GM18517 (cell line): Measurements from ENCODE around the gene MYLIP.

Experiments
- ATAC-seq: cut with Tn5 transposase; IDR thresholded peaks from one replicate; pipeline ENCODE4 v1.9.1; 2021; ENCODE audit warnings: mild to moderate bottlenecking, moderate library complexity; ENCODE audit not compliant: unreplicated experiment

The MYLIP gene

DNA sequence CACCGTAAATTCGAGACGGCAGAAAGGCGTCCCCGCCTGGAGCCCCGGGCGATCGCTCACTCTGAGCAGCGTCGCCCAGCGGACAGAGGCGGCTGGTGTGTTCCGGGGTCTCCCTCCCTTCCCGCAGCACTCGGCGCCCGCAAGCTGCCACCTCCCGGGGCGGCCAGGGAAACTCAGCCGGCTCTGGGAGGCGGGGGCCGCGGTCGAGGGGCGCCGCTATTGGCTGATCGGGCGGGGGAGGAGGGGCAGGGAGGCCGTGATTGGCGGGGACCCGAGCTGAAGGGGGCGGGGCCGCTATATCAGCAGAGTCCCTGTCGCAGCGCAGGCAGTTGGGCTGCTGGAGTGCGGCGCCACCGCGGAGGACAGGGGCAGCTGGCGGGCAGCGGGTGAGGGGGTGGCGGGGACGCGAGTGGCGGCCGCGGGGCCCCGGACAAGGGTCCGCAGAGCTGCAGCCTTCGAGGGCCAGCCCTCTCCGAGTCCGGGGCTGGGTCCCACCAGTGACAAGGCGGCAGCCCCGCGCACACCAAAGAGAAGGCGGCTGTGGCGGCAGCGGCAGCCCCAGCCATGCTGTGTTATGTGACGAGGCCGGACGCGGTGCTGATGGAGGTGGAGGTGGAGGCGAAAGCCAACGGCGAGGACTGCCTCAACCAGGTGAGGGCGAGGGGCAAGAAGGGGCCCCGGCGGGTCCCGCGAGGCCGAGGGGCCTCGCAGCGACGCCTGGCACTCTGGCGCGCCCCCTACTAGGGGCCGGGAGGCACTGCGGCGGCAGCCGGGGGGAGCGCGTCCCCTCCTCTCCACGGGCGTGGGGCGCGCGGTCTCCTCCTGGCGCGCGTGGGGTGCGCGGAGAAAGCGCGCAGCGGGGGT is at the start of gene MYLIP:
Gene MYLIP, plus strand, starts transcription at position 328 of the 864 bp plus-strand sequence. Its CDS starts 237 bp downstream, at position 565.
- ATAC-seq: peak; percentile 56

DNA sequence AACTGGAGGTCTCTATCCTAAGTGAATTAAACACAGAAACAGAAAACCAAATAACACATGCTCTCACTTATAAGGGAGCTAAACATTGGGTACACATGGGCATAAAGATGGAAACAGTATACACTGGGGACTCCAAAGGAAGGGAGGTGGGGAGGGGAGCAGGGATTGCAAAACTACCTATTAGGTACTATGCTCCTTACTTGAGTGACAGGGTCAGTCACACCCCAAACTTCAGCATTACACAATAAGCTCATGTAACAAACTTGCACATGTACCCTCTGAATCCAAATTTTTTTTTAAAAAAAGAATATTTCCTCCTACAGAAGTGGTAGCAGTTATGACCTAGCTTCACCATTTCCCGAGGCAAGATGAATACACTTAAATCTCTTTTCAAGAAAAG is 49.5 kb upstream of the MYLIP start:
- ATAC-seq: no peak

DNA sequence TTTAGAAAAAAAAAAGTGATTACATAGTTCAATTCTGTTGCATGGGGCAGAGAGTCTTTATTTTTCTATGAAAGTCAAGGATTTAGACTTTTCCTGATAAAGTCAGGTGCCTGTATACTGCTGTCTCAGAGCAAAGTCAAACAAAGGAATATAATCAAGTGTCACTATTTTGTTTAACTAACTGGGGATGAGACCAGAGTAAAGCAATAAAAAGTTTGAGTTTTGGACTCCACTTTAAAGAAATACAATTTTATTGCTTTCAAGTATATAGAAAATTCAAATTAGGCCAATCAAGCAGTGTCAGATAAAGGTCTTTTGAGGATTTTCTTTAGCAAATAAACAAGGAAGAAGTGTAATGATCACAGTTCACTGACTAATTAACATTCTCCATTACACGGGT is 48.7 kb upstream of the MYLIP start:
- no peak for ATAC-seq

DNA sequence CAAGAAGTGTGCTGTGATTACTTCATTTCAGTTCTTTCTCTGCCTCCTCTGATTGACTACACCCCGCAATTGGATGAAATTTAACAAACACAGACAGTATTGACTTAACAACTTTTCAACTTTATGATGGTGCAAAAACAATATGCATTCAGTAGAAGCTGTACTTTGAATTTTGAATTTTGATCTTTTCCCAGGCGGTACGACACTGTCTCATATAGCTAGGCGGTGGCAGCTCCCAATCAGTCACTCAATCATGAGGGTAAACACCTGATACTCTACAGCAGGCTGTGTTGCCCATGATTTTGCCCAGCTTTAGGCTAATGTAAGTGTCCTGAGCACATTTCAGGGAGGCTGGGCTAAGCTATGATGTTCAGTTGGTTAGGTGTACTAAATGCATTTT is 47.6 kb upstream of the MYLIP start:
- no peak for ATAC-seq

DNA sequence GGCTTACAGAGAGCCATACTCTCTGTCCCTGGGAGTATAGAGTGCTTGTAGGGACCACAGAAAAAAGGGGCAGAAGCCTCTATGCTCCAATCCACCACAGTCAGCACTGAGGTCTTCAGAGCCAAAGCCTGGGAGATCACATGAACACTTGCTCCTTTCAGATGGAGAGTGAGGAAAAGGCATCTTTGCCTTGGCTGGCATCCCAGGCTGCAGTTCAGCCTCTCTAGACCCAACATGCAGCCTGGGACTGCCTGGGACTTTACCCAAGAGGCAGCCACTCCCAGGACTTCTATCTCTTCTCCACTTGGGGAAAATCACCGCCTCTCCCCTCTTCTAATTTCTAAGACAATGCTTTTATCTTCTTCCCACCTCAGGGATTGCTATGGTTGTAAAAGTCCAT is 46.5 kb upstream of the MYLIP start:
- ATAC-seq: no peak

DNA sequence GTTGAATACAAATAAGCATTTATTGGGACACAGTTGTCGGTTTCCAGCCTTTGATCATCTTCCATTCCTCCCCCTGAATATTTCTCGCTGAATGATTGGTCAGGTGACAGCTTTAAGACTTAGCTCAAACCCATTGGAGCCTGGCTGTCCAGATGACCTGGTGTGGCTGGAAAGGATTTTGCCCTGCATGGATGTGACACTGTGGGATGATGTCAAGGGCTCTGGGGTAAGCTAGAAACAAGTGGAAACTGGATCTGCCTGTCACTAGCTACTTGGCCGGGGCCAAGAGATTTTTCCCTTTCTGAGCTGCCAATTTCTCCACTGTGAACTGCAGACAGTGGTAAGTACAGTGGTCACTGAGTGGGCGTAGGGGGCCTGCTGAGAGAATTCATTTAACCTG is 41.9 kb upstream of the MYLIP start:
- ATAC-seq: no peak

DNA sequence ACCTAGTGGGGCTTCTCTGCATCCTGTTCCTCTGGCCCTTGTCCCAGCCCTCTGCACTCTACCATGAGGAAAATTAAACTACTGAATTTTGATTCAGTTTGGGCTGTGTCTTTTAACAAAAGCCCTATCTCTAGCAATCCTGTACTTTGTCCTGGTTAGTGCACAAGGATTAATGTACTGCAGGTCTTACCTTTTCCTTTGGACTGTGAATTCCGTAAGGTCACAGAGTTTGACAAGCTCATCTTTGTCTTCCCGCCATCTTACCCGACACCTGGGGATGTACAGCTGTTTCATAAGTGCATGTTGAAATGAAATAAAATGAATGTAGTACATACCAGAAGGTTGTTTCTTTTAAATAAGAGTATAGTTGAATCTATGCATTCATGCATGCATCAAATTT is 41.5 kb upstream of the MYLIP start:
- ATAC-seq: no peak

DNA sequence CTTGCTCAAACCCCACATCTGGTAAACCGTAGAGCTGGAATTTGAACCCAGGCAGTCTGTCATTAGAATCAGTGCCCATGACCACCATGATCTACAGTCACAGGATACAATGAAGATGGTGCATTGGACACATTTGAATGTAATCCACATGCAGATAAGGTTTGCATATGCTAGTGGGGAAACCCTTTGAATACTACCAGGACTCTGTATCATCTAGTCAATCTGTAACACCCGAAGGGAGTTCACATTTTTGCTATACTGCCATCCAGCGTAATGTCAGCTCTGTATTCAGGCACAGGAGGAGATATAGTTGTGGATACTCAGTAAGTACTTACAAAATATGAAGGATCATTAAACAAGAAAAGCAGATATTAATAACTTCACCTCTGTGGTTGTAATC is 40.5 kb upstream of the MYLIP start:
- ATAC-seq: no peak

DNA sequence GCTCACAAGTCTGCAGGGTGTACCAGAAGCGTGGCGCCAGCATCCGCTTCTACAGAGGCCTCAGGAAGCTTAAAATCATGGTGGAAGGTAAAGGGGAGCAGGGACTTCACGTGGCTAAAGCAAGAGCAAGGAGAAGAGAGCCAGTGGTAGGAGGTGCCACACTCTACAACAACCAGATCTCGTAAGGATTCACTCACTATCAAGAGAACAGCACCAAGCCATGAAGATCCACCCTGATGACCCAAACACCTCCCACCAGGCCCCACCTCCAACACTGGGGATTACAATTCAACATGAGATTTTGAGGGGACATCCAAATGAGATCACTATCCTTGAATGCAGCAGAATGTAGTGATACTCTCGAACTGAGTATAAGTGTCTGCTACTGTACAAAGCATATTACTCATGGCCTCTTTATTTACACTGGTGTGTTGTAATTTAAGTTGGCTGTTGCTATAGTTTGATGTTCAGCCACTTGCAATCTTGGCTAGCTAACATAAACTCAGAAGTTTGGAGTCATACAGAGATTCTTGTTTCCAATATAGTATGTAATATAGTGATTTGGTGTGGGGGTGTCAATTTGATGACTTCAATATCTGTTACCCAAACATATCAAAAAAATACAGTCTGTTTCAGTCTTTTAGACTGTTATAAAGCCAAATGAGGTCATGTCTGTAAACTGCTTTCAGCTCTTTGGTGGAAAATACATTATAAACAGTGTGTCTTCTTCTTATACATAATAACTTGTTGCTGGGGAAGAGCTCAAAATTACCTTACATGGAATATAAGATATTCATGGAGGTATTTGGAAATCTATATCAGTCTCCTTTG is 39.4 kb upstream of the MYLIP start:
- no peak for ATAC-seq

DNA sequence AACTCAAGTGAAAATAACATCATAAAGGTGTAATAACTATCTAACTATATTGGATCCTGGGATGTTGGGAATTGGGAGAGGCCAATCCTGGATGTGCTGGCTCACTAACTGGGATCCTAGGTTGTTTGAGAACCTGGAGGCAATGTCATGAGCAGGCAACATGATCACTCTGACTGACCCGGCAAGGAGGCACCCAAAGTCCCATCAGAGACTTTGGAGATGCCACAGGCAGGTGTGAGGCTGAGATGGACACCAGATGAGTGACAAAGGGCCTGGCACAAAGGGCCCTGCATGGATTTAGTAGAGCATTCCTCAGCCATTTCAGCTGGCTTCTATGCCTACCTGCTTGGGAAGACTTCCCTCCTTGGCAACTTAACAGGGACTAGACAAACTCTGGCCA is 38.4 kb upstream of the MYLIP start:
- ATAC-seq: no peak

DNA sequence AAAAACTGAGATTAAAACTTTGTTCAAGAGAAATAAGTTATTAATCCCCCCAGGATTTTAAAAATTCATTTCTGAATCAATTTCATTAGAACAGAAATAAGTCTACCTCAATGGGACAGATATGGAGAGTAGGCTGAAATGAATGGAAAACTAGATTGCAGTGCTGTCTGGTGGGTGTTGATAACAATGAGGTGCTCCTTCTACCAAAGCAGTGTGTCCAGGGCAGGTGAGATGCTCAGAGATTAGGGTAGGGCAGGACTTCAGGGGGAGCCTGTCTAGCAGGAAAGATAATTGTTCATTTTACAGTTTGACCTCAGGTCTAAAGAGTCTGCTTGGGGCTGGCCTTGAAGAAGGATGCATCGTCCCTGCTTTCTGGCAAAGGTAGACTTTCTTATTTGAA is 38.0 kb upstream of the MYLIP start:
- ATAC-seq: no peak

DNA sequence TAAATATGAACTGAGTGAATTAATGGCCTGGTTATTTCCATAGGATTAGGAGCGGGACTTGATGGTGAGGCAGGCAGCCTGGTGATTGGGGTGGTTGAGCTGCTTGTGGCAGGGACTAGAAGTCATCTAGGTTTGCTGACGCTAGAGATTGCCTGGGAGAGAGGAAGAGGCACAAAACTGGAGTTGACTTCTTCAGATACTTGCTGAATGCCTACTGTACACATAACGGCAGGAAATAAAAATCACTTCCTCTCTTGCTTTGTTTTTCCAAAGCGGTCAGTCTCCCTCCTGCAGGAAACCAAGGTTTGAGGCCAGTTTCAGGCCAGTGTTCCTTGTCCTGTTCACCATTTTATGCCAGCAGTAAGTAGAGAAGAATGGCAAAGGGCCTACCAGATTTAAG is 36.7 kb upstream of the MYLIP start:
- no peak for ATAC-seq

DNA sequence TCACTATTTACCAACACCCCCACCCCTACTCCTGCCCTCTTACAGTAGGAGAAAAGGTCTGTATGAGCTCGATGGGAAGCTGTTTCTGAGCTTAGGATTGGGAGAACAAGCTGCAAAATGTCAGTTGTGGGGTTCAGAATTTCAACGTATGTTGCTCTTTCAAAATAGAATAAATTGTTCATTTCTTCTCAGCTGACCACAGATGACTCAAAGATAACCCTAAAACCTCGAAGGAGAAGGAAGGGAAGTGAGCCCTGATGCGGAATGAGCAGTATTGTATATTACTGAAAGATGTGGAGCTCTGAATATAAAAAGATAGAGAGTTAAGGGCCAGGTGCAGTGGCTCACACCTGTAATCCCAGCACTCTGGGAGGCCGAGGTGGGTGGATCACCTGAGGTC is 35.9 kb upstream of the MYLIP start:
- ATAC-seq: no peak

DNA sequence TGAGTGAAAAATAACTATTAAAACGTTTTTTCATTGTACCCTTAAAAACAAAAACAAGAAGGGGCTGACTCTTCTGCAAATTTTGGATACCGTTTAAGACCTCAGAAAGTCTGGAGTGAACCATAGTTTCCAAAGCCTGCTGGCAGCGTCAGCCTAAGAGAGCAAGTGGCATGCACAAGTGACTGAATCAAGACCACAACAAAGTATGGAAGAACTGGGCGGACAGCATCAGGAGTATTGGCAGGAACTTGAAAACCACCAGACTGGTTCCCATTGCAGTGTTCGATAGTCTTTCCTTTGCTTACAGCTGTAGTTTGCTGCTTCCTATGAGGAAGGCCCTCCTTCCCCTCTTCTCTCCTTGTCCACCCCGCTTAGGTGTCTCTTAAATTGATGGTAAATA is 33.7 kb upstream of the MYLIP start:
- no peak for ATAC-seq

DNA sequence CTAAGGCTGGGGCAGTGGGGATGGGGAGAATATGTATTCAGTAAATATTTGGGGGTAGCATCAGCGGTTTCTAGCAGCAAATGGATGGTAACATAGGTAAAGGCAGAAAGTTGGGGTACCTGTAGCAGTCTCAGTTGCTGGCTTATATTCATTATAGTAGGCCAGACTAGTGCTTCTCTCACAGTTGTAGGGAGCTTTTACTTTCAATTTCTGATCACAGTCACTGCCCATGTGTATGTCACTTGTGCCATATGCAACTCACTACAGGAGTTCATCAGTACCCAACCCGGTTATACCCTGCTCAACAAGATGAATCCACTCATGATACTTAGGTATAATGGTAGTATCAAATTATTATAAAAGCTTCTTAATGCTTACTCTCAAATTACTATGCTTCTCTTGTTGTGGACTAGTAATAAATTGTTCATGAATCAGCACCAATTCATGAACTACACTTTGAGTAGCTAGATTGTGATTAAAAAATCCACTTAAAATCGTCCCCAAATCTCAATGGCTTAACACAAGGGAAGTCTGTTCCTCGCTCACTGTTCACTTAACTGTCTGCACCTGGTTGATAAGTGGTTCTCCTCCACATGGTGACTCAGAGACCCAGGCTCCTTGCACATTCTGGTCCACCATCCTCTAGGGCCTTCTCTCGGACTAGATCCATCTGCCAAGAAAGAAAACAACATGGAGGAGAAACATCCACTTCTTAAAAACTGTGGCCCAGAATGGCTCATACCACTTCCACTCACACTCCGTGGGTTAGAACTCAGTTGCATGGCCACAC is 31.3 kb upstream of the MYLIP start:
- ATAC-seq: no peak

DNA sequence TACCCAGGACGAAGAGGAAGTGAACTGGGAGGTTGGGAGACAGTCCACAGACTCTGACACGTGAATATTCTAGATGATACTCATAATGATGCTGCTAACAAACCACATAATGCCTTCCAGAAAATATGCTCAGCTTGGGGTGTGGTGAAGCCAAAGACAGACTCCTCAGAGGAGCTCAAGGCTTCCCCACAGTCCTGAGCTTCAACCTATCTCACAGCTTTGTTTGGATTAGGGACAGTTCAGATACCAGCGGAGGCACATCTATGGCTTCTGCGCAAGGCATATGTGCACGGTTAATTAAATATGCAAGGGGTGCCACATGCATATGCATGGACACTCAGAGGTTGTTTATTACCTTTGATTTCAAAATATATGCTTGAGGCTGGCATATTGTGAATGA is 30.7 kb upstream of the MYLIP start:
- ATAC-seq: no peak

DNA sequence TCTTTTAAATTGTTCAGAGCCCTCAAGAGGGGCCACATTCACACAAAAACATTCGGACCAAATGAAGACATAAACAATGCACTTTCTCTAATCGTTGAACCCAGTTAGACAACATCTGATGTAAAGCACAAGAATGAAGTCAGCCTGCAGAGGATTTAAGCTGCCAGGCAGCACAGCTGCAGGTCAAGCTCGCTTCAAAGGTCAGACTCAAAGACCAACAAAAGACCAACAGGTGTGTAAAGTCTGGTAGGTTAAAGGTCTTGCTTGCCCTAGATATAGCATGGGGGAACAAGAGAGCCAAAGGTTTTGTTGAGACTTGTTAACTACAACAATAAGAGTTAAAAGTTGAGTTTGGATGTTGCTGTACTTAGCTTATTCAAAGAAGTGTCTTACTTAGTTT is 26.7 kb upstream of the MYLIP start:
- no peak for ATAC-seq

DNA sequence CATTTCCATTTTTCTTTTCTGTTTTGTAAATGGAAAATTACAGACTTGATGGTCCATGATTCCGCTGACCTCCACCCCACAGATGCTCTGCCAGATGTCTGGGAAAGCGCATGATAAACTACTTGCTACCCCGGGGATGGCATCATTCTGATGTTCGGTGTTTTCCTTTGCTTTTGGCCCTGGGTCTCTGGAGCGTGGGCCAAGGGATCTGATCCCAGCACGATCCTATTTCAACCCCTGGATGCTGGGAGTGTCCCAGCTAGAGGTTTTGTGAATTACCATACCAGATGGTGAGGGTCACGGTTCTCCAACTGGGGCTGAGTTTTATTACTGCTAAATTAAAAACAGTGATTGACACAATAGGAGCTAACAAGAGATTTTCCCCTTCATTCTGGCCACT is 25.2 kb upstream of the MYLIP start:
- no peak for ATAC-seq

DNA sequence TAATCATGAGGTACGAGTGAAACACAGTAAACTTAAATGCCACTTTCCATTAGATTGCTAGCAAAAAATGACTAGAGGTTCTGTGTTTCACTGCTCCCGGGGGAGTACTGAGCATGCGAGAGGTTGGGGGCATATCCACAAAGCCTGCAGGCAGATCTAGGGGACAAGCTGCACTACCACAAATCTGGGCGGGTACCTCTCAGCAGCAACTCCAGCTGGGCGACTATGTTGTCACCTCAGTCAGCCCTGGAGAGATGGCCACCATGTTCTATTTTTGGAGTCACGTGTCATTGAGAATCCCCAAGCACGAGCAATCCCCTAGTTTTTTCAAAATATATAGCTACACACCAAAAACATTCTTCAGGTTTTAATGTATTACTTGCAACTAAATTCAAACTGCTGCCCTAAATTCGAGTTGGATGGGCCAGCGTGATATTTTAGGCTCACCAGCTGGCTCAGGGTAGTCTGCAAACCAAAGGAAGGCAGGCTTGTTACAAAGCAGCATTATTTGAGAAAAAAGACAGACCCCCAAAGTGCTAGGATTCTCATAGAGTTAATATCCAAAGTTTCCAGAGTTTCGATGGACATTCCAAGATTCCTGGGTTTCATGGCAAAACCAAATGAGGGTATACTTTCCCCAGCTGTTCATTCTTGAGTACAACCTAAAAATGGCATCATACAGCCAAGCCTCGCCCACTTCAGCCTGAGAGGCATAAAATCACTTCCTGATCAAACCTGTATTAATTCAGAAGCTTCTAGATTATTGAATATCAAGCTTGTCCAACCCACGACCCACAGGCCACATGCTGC is 24.1 kb upstream of the MYLIP start:
- ATAC-seq: no peak

DNA sequence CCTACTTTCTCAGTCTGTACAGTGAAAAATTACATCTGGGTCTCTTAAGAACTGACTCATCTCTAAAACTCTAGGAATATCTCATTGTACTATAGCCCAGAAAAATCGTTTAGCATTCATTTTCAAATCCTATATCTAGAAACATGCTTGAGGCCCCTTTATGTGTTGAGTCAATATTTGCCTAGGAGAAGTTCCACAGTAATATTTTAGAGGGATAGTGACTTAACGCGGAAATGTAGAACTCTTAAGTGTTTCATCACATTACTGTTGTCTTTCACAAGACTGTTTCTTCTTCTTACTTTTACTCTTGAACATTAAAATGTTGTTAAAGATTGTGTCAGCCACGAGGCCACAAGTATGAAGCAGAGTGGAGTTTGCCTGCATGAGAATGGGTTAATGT is 23.0 kb upstream of the MYLIP start:
- ATAC-seq: no peak
